GM21390 (cell line): ENCODE measurements around the gene MRPS24.
"Not testable (repeated sequence)": the region's sequence is repeated elsewhere in the genome, so short reads cannot be mapped to it uniquely, and the experiment has no call there.

Experiments
- ATAC-seq: cut with Tn5 transposase; IDR thresholded peaks from one replicate; pipeline ENCODE4 v1.9.1; 2021; ENCODE audit not compliant: unreplicated experiment

The MRPS24 gene

DNA sequence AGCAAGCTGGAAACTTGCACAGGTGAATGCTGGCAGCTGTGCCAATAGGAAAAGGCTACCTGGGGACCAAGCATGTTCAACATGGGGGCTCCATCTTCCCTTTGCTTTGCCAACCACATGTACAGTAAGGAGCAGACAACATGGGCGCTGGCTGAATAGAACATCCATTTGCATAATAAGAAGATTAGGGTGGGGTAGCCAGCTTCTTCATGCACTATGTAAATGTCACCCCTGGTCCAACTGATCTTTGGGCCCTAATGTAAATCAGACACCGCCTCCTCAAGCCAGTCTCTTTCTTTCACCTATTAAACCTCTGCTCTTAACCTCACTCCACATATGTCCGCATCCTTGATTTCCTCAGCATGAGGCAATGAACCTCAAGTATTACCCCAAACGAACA lies 26.0 kb downstream of the MRPS24 start:
- ATAC-seq, result no peak

DNA sequence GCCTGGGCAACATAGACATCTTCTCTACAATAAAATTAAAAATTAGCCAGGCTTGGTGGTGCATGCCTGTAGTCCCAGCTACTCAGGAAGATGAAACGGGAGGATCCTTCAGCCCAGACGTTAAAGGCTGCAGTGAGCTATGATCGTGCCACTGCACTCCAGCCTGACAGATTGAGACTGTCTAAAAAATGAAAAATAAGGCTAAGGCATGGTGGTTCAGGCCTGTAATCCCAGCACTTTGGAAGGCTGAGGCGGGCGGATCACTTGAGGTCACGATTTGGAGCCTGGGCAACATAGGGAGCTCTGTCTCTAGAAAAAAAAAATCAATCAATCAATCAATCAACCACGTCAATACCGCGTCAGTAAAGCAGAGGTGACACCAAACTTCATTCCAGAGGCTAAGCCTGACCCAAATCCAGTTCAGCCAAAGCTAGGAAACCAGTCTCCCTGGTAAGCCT lies 31.1 kb downstream of the MRPS24 start:
- ATAC-seq, result no peak

DNA sequence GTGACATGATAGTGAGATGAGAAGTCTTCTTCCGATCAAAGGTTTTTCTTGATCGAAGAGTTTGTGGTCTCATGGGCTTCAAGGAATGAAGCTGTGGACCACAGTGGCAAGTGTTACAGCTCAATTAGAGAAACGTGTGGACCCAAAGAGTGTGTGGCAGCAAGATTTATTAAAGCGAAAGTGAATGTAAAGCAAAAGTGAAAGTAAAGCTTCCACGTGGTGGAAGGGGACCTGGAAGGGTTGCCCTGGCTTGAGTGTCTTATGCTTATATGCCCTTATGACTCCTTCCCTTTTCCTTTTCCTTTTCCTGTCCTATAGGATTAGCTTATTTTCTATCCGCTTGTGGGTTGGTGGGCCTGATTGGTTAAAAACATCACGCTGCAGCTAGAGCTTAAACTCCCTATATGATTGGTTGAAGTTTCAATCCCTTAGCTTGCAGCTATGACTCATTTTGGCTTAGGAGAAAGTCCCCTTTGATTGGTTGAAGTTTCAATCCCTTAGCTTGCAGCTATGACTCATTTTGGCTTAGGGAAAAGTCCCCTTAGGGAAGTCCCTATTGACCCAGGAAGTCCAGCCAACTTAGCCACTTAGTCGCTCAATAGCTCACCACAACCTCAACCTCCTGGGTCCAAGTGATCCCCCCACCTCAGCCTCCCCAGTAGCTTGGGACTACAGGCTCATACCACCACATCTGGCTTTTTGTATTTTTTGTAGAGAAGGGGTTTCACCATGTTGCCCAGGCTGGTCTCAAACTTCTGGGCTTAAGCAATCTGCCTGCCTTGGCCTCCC lies 34.7 kb downstream of the MRPS24 start:
- peak; percentile 53 for ATAC-seq

- not testable (repeated sequence) for ATAC-seq
Measured at GRCh38 chr7:43830917-43831316, 38.4 kb downstream of the MRPS24 start.

DNA sequence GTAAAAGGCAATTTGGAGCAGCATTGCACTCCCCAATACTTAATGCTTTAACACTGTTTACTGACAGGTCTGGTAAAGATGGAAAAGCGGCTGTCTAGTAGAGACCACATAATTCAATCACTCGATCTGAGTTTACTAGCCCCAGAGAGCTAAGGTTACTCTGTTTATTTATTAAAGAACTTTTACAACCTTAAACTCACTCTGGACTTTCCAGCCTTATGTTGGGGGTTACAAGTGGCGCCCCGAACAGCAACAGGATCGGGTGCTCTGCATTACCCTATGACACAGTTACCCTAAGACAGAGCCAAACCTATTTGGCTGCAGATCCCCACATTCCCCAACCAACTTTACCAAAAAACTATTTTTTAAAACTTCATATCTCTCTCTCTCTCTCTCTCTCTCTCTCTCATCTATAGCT lies 43.9 kb downstream of the MRPS24 start:
- ATAC-seq, result no peak

GRCh38 chr7:43824963-43825362 lies 44.4 kb downstream of the MRPS24 start:
- ATAC-seq, result no peak

GRCh38 chr7:43824513-43824912 lies 44.8 kb downstream of the MRPS24 start:
- not testable (repeated sequence) for ATAC-seq

DNA sequence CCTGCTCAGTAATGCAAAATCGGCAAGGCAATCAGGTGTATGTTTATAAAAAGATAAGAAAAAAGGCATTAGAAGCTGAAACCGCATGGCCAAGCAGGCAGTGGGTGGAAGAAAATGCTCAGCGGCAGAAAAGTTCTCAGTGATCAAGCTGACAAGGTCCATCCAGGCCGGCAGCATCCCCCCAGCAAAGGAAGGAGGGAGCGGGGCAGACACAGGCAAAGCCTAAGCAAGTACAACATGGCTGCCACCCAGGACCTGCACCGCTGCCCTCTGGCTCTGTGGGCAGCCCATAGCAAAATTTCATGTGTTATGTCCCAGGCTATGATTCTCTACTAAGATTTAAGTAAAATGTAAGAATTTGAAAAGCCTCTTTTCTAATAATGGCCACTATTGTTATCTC lies 45.4 kb downstream of the MRPS24 start:
- no peak for ATAC-seq

- ATAC-seq, result not testable (repeated sequence)
Measured at GRCh38 chr7:43823425-43823824, 45.9 kb downstream of the MRPS24 start.
